ENCODE data around the gene KRTAP6-3.

DNA sequence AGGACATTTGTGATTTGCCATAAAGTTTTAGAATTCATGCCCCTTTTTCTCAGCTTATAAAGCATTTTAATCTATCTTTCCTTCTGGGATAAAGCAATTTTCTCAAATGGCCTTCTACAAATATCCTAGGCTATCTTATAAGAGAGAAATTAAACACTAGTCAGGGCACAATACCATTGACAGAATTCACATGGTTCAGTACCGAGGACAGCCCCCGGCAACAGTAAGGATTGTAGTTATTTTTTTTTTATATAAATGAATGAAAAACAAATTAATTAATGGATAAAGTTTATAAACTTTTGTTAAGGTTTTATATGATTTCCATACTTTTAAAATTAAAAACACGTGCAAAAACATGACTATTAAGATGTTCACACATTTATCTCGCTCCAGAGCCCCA, 35.9 kb downstream of the KRTAP6-3 start:
- TF ChIP-seq CTCF (IDR thresholded peaks at IDR 0.05) (no peak), POLR2AphosphoS5 (IDR thresholded peaks at IDR 0.05) (no peak), POLR2A (IDR thresholded peaks at IDR 0.05) (no peak)
